ENCODE results near the gene C9orf72.

C9orf72 gene

GRCh38 chr9:27537756-27538155 is 35.5 kb downstream of the C9orf72 start:
- H3K4me1 ChIP-seq (ENCODE audit: low read length) = no peaks in the 10 kb centered on the region
- no peak overlapping the region for H3K27ac ChIP-seq (ENCODE audit: low read length)
- no peaks in the 10 kb centered on the region for H3K36me3 ChIP-seq (replicated peaks; ENCODE audit: insufficient read depth, low read length)
- no peak overlapping the region for H3K4me2 ChIP-seq (ENCODE audit: low read depth, low read length)
- no peak for DNase-seq
- TF ChIP-seq, protein P1, sequence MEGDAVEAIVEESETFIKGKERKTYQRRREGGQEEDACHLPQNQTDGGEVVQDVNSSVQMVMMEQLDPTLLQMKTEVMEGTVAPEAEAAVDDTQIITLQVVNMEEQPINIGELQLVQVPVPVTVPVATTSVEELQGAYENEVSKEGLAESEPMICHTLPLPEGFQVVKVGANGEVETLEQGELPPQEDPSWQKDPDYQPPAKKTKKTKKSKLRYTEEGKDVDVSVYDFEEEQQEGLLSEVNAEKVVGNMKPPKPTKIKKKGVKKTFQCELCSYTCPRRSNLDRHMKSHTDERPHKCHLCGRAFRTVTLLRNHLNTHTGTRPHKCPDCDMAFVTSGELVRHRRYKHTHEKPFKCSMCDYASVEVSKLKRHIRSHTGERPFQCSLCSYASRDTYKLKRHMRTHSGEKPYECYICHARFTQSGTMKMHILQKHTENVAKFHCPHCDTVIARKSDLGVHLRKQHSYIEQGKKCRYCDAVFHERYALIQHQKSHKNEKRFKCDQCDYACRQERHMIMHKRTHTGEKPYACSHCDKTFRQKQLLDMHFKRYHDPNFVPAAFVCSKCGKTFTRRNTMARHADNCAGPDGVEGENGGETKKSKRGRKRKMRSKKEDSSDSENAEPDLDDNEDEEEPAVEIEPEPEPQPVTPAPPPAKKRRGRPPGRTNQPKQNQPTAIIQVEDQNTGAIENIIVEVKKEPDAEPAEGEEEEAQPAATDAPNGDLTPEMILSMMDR (IDR thresholded peaks at IDR 0.05; ENCODE audit: low read length) = no peak
- TF ChIP-seq EZH2 (optimal IDR thresholded peaks at IDR 0.05; ENCODE audit: low read depth, low read length) = no peak
- TF ChIP-seq EZH2phosphoT487 (IDR thresholded peaks at IDR 0.05; ENCODE audit: low read length) = no peak
- no peak overlapping the region for H3K4me3 ChIP-seq (ENCODE audit: low read length)
- no peak overlapping the region for H2AFZ ChIP-seq (ENCODE audit: low read length)
- no peaks in the 10 kb centered on the region for H4K20me1 ChIP-seq (ENCODE audit: insufficient read depth, low read length)
- H3K9me3 ChIP-seq (replicated peaks; ENCODE audit: insufficient read depth, low read length) = no peaks in the 10 kb centered on the region
- H3K79me2 ChIP-seq (ENCODE audit: low read length) = no peaks in the 10 kb centered on the region
- no peaks in the 10 kb centered on the region for H3F3A ChIP-seq (ENCODE audit: insufficient read depth, low read length)
- H3K9ac ChIP-seq (ENCODE audit: low read length) = no peak overlapping the region
- H3K27me3 ChIP-seq (replicated peaks; ENCODE audit: insufficient read depth, low read length) = no peaks in the 10 kb centered on the region
- H3K9me2 ChIP-seq (replicated peaks; ENCODE audit: insufficient read depth, low read length) = no peaks in the 10 kb centered on the region

- H3K36me3 ChIP-seq (replicated peaks; ENCODE audit: insufficient read depth, low read length) = no peaks in the 10 kb centered on the region
- no peak overlapping the region for H3K27ac ChIP-seq (ENCODE audit: low read length)
- H2AFZ ChIP-seq (ENCODE audit: low read length) = no peak overlapping the region
- no peaks in the 10 kb centered on the region for H3K9me2 ChIP-seq (replicated peaks; ENCODE audit: insufficient read depth, low read length)
- TF ChIP-seq, protein P1 (IDR thresholded peaks at IDR 0.05; ENCODE audit: low read length) = no peak
- TF ChIP-seq EZH2 (optimal IDR thresholded peaks at IDR 0.05; ENCODE audit: low read depth, low read length) (no peak), EZH2phosphoT487 (IDR thresholded peaks at IDR 0.05; ENCODE audit: low read length) (no peak)
- H3K9ac ChIP-seq (ENCODE audit: low read length) = no peak overlapping the region
- H3K4me2 ChIP-seq (ENCODE audit: low read depth, low read length) = no peak overlapping the region
- no peaks in the 10 kb centered on the region for H3K79me2 ChIP-seq (ENCODE audit: low read length)
- no peak for DNase-seq
- no peaks in the 10 kb centered on the region for H3F3A ChIP-seq (ENCODE audit: insufficient read depth, low read length)
- no peaks in the 10 kb centered on the region for H4K20me1 ChIP-seq (ENCODE audit: insufficient read depth, low read length)
- no peaks in the 10 kb centered on the region for H3K27me3 ChIP-seq (replicated peaks; ENCODE audit: insufficient read depth, low read length)
- H3K4me1 ChIP-seq (ENCODE audit: low read length) = no peaks in the 10 kb centered on the region
- H3K4me3 ChIP-seq (ENCODE audit: low read length) = no peak overlapping the region
- H3K9me3 ChIP-seq (replicated peaks; ENCODE audit: insufficient read depth, low read length) = no peaks in the 10 kb centered on the region
These were observed 36.2 kb downstream of the C9orf72 start for GRCh38 chr9:27537027-27537435.

- Histone ChIP-seq H3K9me3 (replicated peaks; ENCODE audit: insufficient read depth, low read length) (no peaks in the 10 kb centered on the region), H3K27me3 (replicated peaks; ENCODE audit: insufficient read depth, low read length) (no peaks in the 10 kb centered on the region), H2AFZ (ENCODE audit: low read length) (no peak overlapping the region), H4K20me1 (ENCODE audit: insufficient read depth, low read length) (no peaks in the 10 kb centered on the region), H3K9ac (ENCODE audit: low read length) (no peak overlapping the region), H3K79me2 (ENCODE audit: low read length) (no peaks in the 10 kb centered on the region), H3K27ac (ENCODE audit: low read length) (no peak overlapping the region), H3K4me1 (ENCODE audit: low read length) (no peaks in the 10 kb centered on the region), H3K4me3 (ENCODE audit: low read length) (no peak overlapping the region), H3K4me2 (ENCODE audit: low read depth, low read length) (no peak overlapping the region), H3K9me2 (replicated peaks; ENCODE audit: insufficient read depth, low read length) (no peaks in the 10 kb centered on the region), H3F3A (ENCODE audit: insufficient read depth, low read length) (no peaks in the 10 kb centered on the region), H3K36me3 (replicated peaks; ENCODE audit: insufficient read depth, low read length) (no peaks in the 10 kb centered on the region)
- TF ChIP-seq, protein P1 (IDR thresholded peaks at IDR 0.05; ENCODE audit: low read length) = no peak
- TF ChIP-seq EZH2 (optimal IDR thresholded peaks at IDR 0.05; ENCODE audit: low read depth, low read length) = no peak
- no peak for TF ChIP-seq EZH2phosphoT487 (IDR thresholded peaks at IDR 0.05; ENCODE audit: low read length)
- no peak for DNase-seq
These were observed 37.1 kb downstream of the C9orf72 start for GRCh38 chr9:27536168-27536567.

All from MM.1S (cell line).